HG03064 (cell line): ENCODE data around the gene METTL17.
"Not testable (repeated sequence)": the region's sequence is repeated elsewhere in the genome, so short reads cannot be mapped to it uniquely, and the experiment has no call there.

ENCODE experiments used
- ATAC-seq: cut with Tn5 transposase; IDR thresholded peaks from one replicate; pipeline ENCODE4 v1.9.1; 2021; ENCODE audit warnings: low read depth; ENCODE audit not compliant: unreplicated experiment

The METTL17 gene, protein sequence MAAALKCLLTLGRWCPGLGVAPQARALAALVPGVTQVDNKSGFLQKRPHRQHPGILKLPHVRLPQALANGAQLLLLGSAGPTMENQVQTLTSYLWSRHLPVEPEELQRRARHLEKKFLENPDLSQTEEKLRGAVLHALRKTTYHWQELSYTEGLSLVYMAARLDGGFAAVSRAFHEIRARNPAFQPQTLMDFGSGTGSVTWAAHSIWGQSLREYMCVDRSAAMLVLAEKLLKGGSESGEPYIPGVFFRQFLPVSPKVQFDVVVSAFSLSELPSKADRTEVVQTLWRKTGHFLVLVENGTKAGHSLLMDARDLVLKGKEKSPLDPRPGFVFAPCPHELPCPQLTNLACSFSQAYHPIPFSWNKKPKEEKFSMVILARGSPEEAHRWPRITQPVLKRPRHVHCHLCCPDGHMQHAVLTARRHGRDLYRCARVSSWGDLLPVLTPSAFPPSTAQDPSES

DNA sequence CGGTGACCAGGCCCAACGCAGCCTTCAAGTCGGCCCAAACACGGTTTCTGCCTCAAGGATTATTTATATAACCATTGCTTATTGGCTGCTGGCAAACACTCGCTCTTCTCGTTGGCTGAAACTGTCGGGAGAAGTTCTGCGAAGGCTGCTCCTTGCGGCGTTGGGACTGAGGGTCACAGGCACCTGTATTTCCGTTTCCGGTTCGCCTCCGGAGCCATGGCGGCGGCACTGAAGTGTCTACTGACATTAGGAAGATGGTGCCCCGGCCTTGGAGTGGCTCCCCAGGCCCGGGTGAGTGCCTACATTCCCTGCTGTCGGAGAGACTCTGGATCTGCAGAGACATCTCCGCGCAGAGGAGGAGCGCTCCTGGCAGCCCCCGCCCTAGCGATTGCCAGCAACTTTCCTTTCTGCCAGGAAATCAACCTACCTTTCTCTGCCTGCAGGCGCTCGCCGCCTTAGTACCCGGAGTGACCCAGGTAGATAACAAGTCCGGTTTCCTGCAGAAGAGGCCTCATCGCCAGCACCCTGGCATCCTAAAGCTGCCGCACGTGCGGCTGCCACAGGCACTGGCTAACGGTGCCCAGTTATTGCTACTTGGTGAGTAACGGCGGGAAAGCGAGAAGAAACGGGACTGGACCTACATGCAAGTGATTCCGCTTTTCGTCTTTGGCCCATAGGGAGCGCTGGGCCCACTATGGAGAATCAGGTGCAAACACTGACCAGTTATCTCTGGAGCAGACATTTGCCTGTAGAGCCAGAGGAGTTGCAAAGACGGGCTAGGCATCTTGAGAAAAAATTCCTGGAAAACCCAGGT lies at the start of gene METTL17:
METTL17 (plus strand) TSS at position 194 of the 814 bp plus-strand sequence; CDS start at position 217, 23 bp downstream.
- ATAC-seq, result peak; percentile 96

DNA sequence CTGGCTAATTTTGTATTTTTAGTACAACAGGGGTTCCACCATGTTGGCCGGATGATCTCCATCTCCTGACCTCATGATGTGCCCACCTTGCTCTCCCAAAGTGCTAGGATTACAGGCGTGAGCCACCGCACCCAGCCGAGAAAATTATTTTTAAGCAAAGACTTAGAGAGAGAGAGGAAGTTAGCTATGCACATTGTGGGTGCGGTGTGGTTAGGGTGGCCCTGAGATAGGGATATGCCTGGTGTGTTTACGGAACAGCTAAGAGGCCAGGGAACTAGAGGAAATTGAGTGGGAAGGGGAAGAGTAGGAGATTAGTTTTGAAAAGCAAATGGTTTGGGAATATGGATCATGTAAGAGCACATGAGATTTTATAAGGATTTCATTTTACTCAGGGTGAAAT lies 44.6 kb upstream of the METTL17 start:
- ATAC-seq, result not testable (repeated sequence)

DNA sequence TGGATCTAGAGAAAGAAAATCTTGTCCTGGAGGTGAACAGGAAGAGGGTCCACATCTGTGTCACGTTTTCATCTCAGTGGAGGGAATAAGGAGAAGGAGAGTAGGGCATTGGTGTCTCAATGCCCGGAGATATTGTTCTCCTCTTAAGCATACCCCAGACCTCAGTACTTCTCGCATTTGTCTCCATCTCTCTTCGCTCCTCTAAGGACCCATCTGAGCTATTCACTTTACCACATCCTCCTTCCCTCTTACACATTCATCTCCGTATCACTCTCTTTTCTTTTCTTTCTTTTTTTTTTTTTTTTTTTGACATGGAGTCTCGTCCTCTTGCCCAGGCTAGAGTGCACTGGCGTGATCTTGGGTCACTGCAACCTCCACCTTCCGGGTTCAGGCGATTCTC lies 43.1 kb upstream of the METTL17 start:
- not testable (repeated sequence) for ATAC-seq

DNA sequence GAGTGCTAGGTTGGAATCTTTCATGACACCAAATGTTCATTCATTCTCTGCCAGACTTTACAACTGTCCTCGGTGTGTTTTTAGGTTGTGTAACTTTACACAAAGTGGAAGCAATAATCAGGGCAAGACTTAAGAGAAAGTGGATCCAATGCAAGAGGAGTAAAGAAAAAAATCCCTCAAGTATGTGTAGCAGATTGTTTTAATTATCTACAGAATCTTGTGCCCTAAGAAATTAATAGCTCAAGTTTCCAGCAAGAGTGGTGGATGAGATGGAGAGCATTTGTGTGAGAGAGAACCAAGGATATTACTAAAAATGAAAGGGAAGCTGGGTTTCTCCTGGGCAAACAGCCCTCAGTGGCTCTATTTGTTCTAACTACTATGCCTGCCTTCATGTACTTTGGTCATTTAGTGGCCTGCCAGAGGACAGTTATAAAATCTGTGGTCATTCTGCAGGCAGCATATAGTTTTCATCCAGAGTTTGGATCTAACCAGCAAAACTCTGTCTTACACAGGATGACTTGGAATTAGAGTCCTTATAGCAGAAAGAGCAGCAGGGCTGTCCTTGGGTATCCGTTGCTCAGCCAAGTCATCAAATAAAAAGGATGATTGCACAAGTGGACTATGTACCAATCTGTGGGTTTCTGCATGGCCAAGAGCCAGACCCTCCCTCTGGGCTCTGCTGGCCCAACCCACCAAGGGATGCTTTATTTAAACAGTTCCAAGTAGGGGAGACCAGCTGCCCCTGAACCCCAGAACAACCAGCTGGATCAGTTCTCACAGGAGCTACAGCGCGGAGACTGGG lies 34.8 kb upstream of the METTL17 start, which contains the start of gene RNASE2:
RNASE2 (plus strand) TSS at position 752 of the 802 bp plus-strand sequence. CDS start 285 bp downstream, outside the sequence.
- not testable (repeated sequence) for ATAC-seq

DNA sequence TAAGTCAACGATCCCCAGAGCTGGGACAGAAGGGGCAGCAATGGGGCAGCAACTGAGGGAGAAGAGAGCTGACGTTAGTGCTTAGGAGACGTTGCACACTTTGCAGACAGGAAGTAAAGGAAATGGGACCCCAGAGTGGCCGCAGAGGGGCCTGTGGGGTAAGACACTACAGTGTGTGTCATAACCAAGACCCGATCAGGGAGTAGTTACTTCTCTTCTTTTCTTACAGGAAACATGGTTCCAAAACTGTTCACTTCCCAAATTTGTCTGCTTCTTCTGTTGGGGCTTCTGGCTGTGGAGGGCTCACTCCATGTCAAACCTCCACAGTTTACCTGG lies 34.3 kb upstream of the METTL17 start:
- ATAC-seq, result not testable (repeated sequence)

DNA sequence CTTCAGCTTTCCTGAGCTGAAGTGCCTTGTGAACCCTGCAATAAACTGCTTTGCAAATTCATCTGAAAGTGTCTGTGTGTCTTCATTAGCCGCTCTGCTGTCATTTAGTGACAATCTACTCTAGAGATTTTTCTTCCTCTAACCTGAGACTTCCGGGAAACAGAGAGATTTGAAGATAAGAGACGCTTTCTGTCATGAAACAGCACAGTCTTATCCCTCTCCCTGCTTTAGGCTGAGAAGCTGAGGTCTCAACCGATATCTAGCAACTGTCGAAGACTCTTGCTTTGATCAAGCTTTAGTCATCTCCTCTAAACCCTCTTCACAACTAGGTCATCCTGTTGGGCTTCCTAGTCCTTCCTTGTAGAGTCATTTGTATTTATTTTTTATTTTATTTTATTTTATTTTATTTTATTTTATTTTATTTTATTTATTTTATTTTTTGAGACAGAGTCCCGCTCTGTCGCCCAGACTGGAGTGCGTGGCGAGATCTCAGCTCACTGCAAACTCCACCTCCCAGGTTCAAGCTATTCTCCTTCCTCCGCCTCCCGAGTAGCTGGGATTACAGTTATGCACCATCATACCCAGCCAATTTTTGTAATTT lies 33.3 kb upstream of the METTL17 start:
- no peak for ATAC-seq

DNA sequence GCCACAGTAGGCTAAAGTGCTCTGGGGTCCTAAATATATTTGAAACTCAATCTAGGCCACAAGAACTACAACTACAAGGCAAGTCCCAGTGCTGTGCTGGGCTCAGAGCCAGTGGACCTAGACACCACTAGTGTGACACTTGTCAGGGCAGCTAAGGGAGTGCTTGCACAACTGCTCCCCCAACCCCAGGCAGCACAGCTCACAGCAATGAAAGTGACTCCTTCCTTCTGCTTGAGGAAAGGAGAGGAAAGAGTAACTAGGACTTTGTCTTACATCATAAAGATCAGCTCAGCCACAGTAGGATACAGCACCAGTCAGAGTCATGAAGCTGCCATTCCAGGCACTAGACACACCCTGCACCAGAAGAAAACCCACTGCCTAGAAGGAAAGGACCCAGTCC lies 30.8 kb upstream of the METTL17 start:
- not testable (repeated sequence) for ATAC-seq

DNA sequence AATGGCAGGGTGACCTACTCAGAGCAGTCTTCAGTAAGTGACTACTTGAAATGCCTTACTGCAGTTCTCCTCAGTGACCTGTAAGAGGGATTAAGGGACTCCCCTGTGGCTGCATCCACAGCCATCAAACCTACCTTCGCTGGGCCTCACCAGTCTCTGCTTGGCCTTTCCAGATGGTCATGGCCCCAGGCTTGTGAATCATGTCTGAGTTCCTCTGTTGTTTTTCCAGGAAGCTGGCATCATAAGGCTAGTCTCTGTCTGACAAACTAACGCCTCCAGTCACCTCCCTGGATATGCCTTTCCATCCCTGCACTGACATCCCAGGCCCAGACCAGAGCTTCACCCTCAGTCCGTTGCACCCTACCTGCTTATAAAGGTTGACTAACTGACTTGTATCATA lies 20.4 kb upstream of the METTL17 start:
- ATAC-seq, result no peak

DNA sequence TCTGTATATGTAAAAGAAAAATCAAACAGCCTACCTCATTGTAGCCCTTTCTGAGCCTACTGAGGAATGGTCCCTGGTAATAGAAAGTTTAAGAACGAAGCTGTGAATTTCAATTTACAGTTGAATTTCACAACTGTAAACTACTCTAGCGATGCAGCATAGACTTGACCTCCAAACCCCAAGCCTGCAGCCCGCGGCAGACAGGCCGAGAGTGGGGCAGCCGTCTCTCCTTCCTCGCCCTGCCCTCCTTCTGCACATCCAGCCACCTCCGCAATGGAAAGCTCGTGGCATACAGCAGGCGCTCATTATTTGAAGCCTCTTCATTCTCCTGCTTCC lies 19.2 kb upstream of the METTL17 start:
- ATAC-seq, result no peak

DNA sequence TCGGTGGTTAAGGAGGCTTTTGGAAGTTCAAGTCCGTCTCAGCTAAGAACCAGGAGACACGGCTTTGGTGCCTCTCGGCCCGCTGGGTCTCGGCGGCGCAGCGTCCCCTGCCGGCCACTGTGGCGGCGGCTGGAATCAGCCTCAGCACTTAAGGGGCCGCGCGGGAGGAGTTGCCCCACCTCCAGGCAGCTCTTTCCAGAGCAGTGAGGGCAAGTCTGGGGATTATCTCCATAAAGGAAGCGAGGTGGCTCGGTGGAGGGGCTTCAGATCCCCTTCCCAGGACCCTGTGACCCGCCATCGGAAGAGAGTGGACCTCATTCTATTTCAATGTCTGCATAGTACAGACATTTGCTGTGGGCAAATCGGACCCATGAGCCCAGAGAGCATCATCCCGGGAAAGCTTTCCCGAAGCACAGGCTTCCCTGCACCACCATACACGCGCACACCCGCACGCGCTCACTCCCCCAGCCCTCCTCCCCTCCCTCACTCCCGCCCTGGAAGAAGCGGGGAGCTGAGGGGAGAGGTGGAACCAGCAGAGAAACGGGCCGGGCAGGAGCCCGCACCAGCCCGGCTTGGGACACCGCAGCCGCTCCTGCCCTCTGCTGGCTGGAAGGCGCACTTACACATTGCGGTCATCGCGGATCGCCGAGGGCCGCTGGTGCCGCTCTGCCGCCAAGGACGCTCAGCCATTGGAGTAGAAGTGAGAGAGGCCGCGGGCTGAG lies 18.6 kb upstream of the METTL17 start:
- ATAC-seq, result peak; percentile 92

DNA sequence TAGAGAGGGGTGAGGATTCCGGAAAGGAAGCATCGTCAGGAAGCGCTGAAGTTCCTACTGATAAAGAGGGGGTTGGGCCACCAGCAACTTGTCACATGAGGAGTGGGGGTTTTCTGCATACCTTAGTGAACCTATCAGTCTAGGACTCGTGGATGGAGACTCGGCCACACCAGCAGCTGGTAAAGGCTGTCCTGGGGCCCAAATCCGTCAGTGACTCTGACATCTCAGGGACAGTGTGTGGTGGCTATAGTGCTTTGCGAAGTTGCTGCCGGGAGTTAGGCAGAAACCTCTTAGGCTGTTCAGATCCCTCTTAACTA lies 18.1 kb upstream of the METTL17 start:
- ATAC-seq, result no peak

DNA sequence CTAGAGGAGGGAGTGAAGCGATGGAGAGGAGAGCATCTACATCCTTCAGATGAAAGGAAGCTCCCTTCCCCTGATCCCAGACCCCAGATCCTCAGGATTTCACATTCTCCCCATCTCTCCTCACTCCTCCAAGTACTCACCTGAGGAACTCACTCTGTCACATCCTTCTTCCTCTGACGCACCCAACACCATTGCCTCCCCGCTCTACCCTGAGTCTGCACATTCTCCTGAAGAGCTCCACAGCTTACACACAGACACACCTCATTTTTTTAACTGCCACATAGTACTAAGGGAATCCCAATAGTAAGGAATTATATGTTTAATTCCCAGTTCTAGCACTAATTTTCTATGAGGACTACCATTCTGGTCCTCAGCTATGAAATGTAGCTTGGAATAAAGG lies 16.3 kb upstream of the METTL17 start:
- no peak for ATAC-seq

DNA sequence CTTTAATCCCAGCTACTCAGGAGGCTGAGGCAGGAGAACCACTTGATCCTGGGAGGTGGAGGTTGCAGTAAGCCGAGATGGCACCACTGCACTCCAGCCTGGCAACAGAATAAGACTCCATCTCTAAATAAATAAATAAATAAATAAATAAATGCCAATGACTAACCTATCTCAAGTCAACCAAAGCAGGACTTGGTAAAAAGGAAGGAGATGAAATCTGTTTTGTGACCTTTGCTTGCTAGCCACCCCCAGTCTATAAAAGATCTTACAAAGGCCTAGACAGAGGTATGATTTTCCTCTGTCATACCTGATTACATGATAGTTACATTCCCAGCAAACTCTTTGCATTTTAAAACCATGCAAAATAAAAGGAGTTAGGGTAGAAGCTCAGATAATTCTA lies 13.5 kb upstream of the METTL17 start:
- no peak for ATAC-seq

DNA sequence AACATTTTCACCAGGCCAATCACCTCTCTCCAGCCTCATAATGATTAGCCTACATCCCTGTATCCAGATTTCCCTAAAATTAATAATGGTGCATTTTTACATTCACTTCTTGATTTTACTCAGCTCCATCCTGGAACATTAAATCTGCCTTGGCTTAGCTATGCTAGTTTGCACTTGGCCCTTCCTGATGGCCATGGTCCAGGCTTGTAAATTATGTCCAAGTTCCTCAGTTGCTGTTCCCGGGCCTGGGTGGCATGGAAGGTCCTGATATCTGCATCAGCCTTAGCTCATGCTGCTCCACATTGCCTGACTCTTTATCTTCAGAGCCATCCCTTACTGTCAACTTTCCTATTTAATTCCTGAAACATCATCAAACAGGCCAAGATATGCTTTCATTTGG lies 11.1 kb upstream of the METTL17 start:
- no peak for ATAC-seq

DNA sequence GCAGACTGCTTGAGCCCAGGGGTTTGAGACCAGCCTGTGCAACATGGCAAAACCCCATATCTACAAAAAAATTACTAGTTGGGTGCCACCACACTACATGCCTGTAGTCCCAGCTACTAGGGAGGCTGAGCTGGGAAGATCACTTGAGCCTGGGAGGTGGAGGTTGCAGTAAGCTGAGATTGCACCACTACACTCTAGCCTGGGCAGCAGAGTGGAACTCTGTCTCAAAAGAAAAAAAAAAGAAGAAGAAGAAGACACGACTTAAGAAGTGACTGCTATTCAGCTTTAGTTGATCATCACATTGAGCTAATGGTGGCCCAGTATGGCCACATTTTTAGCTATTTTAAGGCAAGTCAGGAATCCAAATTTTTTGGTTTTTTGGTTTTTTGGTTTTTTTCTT lies 8.9 kb upstream of the METTL17 start:
- no peak for ATAC-seq

DNA sequence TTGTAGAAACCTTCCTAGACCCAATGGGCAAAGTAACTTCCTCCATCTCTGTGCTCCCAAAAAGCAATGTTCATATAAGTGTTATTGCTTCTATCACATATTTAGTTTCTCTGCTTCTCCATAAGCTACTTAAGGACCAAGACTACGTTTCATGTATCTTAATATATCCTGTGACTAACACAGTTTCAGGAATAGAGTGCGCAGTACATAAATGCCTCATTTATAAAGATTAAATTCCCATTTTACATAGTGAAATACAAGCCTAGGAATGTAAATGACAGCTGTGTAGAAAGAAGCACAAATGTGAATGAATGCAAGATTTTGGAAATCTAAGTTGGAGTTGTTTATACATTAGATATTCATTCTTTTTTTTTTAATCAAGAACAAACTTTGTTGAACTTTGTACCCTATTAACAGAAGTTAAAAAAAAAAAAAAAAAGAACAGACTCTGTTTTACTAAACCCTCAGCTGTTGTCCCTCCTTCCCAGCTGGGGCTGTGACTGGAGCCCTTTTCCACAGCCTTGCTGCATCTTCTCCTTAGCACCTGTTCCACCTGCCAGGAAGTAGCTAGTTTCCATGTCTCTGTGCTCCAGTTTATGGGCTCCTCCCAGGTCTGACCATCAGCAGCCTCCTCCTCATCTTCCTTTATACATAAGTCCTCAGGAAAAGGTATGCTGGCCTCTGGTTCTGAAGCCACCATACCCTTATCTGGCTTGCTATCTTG lies 7.0 kb upstream of the METTL17 start:
- no peak for ATAC-seq

DNA sequence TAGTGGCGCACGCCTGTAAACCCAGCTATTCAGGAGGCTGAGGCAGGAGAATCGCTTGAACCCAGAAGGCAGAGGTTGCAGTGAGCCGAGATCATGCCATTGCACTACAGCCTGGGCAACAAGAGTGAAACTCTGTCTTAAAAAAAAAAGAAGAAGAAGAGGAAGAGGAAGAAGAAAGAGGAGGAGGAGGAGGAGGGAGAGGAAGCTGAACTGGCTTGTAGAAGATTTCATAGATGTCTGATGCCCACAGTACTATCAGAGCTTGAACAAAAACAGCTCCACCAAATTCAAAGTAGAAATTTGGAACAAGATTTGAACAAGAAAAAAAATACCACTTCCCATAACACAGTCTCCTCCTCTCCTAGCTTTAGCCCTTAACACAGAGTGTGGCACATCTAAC lies 4.1 kb upstream of the METTL17 start:
- not testable (repeated sequence) for ATAC-seq

DNA sequence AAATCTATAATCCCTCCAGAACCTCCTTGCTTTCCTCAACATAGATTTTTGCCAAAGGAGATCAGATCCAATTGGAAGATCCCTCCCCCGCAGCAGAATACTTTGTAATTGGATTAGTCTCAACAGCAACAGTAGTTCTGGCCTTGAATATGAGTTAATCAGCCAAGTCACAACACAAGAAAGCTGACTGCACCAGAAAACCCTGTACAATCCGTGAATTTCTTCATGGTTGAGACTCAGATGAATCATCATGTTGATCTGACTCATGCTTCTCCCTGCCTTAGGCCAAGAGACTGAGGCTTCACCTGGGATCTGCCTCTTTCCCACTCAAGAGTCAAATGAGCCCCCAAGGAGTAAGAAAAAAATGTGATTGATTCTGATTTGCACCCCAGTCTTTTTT lies 3.0 kb upstream of the METTL17 start:
- ATAC-seq, result no peak

DNA sequence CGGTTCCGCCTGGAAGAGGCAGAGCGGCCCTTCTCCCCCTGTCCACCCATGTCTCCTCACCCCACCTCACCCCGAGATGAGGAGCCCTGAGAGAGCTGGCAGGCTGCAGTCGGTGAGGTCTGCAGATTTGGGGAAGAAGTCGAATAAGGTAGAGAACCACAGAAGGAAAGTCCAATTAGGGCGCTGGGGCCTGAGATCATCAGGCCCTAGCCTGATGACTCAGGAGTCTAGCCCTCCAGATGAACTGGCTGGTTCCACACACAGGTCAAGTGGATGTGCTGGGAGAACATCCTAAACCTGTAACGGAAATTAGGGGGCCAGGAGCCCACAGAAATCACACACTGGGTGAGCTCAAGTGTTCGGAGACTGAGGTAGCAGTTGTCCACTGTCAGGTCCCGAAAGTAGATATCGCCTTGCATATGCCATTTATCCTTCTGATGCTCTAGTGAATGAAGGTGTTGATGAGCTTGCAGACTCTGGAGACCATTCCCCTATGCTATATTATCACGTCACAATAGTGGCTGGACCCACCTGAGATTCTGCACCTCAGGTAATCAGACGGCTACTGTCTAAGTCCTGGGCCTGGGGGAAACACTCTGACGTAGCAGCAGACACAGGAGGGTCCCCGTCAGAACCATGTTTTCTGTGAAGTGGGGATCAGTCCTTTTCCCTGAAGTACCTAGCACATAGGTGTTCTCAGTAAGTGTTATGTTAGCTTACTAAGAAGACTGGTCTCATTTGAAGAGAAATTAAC lies 886 bp upstream of the METTL17 start:
- ATAC-seq, result no peak
